WTC11 (cell line): ENCODE measurements around the gene GAK. TPM values are rescaled to one million over a fixed set of nuclear protein-coding genes. Genes with fewer than 3 reads are reported as not detected.

Experiments used
- ATAC-seq: fragments of 200-7000 bp; cut with Tn5 transposase; 2 replicates; pipeline ENCODE4 v1.10.0; 2021; ENCODE audit warnings: mild to moderate bottlenecking, moderate library complexity
- CTCF ChIA-PET: fragments of 300-600 bp; sonication (Branson Sonifier 250); formaldehyde crosslinking; loops from one replicate; lab custom pipeline; 2021; ENCODE audit warnings: antibody characterized with exemption; lab: Charles Lee
- POLR2A ChIA-PET: fragments of 350-600 bp; sonication (Branson Sonifier 250); formaldehyde crosslinking; loops from one replicate; lab custom pipeline; 2021; ENCODE audit warnings: antibody characterized with exemption; lab: Charles Lee
- DNase-seq: peaks from one replicate; pipeline ENCODE4 v3.0.0; 2021; ENCODE audit warnings: low spot score
- H3K27ac Mint-ChIP-seq: 2 replicates; pipeline ENCODE4 v1.8.0; 2021; ENCODE audit warnings: mixed read lengths
- H3K27me3 Mint-ChIP-seq: 2 replicates; pipeline ENCODE4 v1.8.0; 2021; ENCODE audit warnings: low read depth, mild to moderate bottlenecking, moderate library complexity, mixed read lengths
- H3K36me3 Mint-ChIP-seq: 2 replicates; pipeline ENCODE4 v1.8.0; 2021; ENCODE audit warnings: mixed read lengths
- H3K4me1 Mint-ChIP-seq: 2 replicates; pipeline ENCODE4 v1.8.0; 2022; ENCODE audit warnings: mixed read lengths
- H3K4me3 Mint-ChIP-seq: 2 replicates; pipeline ENCODE4 v1.8.0; 2021; ENCODE audit warnings: mild to moderate bottlenecking, moderate library complexity, mixed read lengths
- H3K9me3 Mint-ChIP-seq: 2 replicates; pipeline ENCODE4 v1.8.0; 2021; ENCODE audit warnings: mixed read lengths
- GTF2I ChIP-seq: fragments of 250-450 bp; sonication (Bioruptor Pico); conservative IDR thresholded peaks from 2 replicates; pipeline ENCODE4 v1.4.0; 2021; ENCODE audit warnings: mild to moderate bottlenecking
- PRRX2 ChIP-seq: fragments of 250-450 bp; sonication (Bioruptor Pico); IDR thresholded peaks from 2 replicates; pipeline ENCODE4 v1.8.0; 2021; ENCODE audit warnings: mild to moderate bottlenecking
- SMAD3 ChIP-seq: sonication (generic); formaldehyde crosslinking; IDR thresholded peaks from 2 replicates; pipeline ENCODE4 v1.8.0; 2022; ENCODE audit warnings: missing genetic modification reagents, mild to moderate bottlenecking, borderline replicate concordance
- TCF7 ChIP-seq: sonication (generic); formaldehyde crosslinking; IDR thresholded peaks from 2 replicates; pipeline ENCODE4 v1.8.0; 2022; ENCODE audit warnings: mild to moderate bottlenecking, low read depth, missing genetic modification reagents, moderate library complexity
- ZNF219 ChIP-seq: sonication (generic); formaldehyde crosslinking; IDR thresholded peaks from 2 replicates; pipeline ENCODE4 v1.8.0; 2023; ENCODE audit warnings: missing genetic modification reagents, mild to moderate bottlenecking, borderline replicate concordance
- ZNF317 ChIP-seq: sonication (generic); formaldehyde crosslinking; IDR thresholded peaks from 2 replicates; pipeline ENCODE4 v1.8.1; 2023; ENCODE audit warnings: low read depth, mild to moderate bottlenecking, moderate library complexity, missing genetic modification reagents, borderline replicate concordance
- total RNA-seq: library from RNA; stranded (reverse); gene quantifications from 3 replicates; pipeline ENCODE4 v1.2.3, GENCODE V29; 2021
- TF ChIP-seq, protein P1 (sequence below): sonication (generic); formaldehyde crosslinking; IDR thresholded peaks from 2 replicates; pipeline ENCODE4 v1.8.1; 2023; ENCODE audit warnings: mild to moderate bottlenecking, missing genetic modification reagents
- TF ChIP-seq, protein P2 (sequence below): sonication (generic); formaldehyde crosslinking; IDR thresholded peaks from 2 replicates; pipeline ENCODE4 v1.8.0; 2023; ENCODE audit warnings: mild to moderate bottlenecking, missing genetic modification reagents
- TF ChIP-seq, protein P3 (sequence below): sonication (generic); formaldehyde crosslinking; IDR thresholded peaks from 2 replicates; pipeline ENCODE4 v1.8.1; 2023; ENCODE audit warnings: mild to moderate bottlenecking, missing genetic modification reagents, borderline replicate concordance
- TF ChIP-seq, protein P4 (sequence below): fragments of 250-450 bp; sonication (Bioruptor Pico); IDR thresholded peaks from 2 replicates; pipeline ENCODE4 v1.9.0; 2021; ENCODE audit warnings: mild to moderate bottlenecking
- TF ChIP-seq, protein P5 (sequence below): fragments of 250-450 bp; sonication (Bioruptor Pico); IDR thresholded peaks from 2 replicates; pipeline ENCODE4 v1.9.0; 2021; ENCODE audit warnings: moderate library complexity, mild to moderate bottlenecking, inconsistent platforms, borderline replicate concordance

Gene GAK
- total RNA-seq, 1 experiment from 2014 or later: 121 TPM

DNA sequence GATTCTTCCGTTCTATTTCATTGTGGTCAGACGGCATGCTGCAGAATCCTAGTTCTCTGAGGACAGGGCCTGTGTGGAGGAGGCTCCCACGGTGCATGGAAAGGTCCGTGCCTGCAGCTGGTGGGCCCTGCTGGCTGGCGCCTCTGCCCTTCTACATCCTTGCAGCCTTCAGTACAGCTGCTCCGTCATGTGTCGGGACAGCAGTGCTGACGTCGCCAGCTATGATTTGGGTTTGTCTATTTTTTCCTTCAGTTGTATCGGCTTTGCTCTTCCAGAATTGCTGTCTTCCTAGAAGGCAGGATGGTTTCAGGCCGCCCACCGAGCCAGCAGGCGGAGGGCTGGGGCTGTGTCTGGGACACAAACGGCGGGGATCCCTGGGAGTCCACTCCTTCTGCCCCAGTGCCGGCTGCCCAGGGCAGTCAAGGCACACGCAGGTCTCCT is 74.1 kb downstream of the GAK start (continued):
- TF ChIP-seq, protein P1, sequence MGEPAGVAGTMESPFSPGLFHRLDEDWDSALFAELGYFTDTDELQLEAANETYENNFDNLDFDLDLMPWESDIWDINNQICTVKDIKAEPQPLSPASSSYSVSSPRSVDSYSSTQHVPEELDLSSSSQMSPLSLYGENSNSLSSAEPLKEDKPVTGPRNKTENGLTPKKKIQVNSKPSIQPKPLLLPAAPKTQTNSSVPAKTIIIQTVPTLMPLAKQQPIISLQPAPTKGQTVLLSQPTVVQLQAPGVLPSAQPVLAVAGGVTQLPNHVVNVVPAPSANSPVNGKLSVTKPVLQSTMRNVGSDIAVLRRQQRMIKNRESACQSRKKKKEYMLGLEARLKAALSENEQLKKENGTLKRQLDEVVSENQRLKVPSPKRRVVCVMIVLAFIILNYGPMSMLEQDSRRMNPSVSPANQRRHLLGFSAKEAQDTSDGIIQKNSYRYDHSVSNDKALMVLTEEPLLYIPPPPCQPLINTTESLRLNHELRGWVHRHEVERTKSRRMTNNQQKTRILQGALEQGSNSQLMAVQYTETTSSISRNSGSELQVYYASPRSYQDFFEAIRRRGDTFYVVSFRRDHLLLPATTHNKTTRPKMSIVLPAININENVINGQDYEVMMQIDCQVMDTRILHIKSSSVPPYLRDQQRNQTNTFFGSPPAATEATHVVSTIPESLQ: no peak
- TF ChIP-seq, protein P2, sequence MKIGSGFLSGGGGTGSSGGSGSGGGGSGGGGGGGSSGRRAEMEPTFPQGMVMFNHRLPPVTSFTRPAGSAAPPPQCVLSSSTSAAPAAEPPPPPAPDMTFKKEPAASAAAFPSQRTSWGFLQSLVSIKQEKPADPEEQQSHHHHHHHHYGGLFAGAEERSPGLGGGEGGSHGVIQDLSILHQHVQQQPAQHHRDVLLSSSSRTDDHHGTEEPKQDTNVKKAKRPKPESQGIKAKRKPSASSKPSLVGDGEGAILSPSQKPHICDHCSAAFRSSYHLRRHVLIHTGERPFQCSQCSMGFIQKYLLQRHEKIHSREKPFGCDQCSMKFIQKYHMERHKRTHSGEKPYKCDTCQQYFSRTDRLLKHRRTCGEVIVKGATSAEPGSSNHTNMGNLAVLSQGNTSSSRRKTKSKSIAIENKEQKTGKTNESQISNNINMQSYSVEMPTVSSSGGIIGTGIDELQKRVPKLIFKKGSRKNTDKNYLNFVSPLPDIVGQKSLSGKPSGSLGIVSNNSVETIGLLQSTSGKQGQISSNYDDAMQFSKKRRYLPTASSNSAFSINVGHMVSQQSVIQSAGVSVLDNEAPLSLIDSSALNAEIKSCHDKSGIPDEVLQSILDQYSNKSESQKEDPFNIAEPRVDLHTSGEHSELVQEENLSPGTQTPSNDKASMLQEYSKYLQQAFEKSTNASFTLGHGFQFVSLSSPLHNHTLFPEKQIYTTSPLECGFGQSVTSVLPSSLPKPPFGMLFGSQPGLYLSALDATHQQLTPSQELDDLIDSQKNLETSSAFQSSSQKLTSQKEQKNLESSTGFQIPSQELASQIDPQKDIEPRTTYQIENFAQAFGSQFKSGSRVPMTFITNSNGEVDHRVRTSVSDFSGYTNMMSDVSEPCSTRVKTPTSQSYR (CRISPR knock-in tag): no peak
- TF ChIP-seq TCF7 (CRISPR knock-in tag): no peak
- no peak for TF ChIP-seq GTF2I (CRISPR knock-in tag)

DNA sequence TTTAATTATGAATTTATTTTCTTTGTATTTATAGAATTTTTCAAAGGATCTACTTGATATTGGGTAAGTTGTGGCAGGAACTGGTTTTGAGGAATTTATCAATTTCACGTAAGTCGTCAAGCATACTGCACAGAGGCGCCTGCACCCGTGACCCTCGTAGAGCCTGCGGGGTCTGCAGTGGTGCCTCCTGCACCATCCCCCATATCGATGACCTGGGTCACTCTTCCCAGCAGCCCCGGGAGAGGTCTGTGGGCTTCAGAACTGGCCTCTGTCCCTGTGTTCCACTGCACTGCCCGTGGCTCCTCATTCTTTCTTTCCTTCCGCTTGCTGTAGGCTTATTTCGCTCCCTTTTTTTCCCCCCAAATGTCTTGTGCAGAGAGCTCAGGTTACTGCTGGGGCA is 74.7 kb downstream of the GAK start:
- no peak overlapping the region for H3K4me3 Mint-ChIP-seq
- no peaks in the 10 kb centered on the region for H3K9me3 Mint-ChIP-seq
- H3K4me1 Mint-ChIP-seq: no peaks in the 10 kb centered on the region
- H3K27ac Mint-ChIP-seq: no peak overlapping the region
- peaks cover 33% of the 10 kb centered on the region for H3K36me3 Mint-ChIP-seq
- POLR2A ChIA-PET: no interaction called here
- ATAC-seq: no peak
- TF ChIP-seq PRRX2 (no peak), ZNF219 (no peak), SMAD3 (CRISPR knock-in tag) (no peak), ZNF317 (CRISPR knock-in tag) (no peak)
- TF ChIP-seq, protein P3, sequence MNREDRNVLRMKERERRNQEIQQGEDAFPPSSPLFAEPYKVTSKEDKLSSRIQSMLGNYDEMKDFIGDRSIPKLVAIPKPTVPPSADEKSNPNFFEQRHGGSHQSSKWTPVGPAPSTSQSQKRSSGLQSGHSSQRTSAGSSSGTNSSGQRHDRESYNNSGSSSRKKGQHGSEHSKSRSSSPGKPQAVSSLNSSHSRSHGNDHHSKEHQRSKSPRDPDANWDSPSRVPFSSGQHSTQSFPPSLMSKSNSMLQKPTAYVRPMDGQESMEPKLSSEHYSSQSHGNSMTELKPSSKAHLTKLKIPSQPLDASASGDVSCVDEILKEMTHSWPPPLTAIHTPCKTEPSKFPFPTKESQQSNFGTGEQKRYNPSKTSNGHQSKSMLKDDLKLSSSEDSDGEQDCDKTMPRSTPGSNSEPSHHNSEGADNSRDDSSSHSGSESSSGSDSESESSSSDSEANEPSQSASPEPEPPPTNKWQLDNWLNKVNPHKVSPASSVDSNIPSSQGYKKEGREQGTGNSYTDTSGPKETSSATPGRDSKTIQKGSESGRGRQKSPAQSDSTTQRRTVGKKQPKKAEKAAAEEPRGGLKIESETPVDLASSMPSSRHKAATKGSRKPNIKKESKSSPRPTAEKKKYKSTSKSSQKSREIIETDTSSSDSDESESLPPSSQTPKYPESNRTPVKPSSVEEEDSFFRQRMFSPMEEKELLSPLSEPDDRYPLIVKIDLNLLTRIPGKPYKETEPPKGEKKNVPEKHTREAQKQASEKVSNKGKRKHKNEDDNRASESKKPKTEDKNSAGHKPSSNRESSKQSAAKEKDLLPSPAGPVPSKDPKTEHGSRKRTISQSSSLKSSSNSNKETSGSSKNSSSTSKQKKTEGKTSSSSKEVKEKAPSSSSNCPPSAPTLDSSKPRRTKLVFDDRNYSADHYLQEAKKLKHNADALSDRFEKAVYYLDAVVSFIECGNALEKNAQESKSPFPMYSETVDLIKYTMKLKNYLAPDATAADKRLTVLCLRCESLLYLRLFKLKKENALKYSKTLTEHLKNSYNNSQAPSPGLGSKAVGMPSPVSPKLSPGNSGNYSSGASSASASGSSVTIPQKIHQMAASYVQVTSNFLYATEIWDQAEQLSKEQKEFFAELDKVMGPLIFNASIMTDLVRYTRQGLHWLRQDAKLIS: no peak
- TF ChIP-seq, protein P4, sequence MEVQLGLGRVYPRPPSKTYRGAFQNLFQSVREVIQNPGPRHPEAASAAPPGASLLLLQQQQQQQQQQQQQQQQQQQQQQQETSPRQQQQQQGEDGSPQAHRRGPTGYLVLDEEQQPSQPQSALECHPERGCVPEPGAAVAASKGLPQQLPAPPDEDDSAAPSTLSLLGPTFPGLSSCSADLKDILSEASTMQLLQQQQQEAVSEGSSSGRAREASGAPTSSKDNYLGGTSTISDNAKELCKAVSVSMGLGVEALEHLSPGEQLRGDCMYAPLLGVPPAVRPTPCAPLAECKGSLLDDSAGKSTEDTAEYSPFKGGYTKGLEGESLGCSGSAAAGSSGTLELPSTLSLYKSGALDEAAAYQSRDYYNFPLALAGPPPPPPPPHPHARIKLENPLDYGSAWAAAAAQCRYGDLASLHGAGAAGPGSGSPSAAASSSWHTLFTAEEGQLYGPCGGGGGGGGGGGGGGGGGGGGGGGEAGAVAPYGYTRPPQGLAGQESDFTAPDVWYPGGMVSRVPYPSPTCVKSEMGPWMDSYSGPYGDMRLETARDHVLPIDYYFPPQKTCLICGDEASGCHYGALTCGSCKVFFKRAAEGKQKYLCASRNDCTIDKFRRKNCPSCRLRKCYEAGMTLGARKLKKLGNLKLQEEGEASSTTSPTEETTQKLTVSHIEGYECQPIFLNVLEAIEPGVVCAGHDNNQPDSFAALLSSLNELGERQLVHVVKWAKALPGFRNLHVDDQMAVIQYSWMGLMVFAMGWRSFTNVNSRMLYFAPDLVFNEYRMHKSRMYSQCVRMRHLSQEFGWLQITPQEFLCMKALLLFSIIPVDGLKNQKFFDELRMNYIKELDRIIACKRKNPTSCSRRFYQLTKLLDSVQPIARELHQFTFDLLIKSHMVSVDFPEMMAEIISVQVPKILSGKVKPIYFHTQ (CRISPR knock-in tag): no peak
- TF ChIP-seq, protein P5, sequence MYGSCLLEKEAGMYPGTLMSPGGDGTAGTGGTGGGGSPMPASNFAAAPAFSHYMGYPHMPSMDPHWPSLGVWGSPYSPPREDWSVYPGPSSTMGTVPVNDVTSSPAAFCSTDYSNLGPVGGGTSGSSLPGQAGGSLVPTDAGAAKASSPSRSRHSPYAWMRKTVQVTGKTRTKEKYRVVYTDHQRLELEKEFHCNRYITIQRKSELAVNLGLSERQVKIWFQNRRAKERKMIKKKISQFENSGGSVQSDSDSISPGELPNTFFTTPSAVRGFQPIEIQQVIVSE (CRISPR knock-in tag): no peak
- DNase-seq: no peak
- H3K27me3 Mint-ChIP-seq: no peaks in the 10 kb centered on the region
- CTCF ChIA-PET: no interaction called here
